UCSD-AML1 (cell line): ENCODE measurements around the gene FZR1.
"Not testable (repeated sequence)": the region's sequence is repeated elsewhere in the genome, so short reads cannot be mapped to it uniquely, and the experiment has no call there.

Experiments
- DNase-seq: peaks from one replicate; lab custom pipeline; 2025; ENCODE audit not compliant: unreplicated experiment; lab: John Stamatoyannopoulos, UW

The FZR1 gene

DNA sequence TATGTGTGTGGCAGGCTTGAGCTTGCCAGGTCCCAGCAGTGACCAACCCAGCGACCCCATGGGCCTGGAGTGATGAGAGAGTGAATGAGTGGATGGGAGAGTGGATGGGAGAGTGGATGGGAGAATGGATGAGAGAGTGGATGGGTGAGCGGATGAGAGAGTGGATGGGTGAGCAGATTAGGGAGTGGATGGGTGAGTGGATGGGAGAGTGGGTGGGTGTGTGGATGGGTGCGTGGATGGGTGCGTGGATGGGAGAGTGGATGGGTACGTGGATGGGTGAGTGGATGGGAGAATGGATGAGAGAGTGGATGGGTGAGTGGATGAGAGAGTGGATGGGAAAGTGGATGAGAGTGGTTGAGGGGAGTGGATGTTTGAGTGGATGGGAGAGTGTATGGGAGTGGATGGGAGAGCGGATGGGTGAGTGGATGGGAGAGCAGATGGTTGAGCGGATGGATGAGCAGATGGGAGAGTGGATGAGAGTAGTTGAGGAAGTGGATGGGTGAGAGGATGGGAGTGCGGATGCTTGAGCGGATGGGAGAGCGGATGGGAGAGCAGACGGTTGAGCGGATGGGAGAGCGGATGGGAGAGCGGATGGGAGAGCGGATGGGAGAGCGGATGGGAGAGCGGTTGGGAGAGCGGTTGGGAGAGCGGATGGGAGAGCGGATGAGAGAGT, 22.6 kb downstream of the FZR1 start:
- DNase-seq: no peak

DNA sequence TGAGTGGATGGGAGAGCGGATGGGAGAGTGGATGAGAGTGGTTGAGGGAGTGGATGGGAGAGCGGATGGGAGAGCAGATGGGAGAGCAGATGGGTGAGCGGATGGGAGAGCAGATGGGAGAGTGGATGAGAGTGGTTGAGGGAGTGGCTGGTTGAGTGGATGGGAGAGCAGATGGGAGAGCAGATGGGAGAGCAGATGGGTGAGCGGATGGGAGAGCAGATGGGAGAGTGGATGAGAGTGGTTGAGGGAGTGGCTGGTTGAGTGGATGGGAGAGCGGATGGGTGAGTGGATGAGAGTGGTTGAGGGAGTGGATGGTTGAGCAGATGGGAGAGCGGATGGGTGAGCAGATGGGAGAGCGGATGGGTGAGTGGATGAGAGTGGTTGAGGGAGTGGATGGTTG, 23.2 kb downstream of the FZR1 start:
- not testable (repeated sequence) for DNase-seq

DNA sequence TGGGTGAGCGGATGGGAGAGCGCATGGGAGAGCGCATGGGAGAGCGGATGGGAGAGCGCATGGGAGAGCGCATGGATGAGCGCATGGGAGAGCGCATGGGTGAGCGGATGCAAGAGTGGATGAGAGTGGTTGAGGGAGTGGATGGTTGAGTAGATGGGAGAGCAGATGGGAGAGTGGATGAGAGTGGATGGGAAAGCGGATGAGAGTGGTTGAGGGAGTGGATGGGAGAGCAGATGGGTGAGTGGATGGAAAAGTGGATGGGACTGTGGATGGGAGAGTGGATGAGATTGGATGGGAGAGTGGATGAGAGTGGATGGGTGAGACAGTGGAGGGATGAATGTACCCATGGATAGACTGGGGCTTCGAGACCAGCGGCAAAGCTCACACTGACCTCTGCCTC, 24.3 kb downstream of the FZR1 start:
- DNase-seq: no peak

DNA sequence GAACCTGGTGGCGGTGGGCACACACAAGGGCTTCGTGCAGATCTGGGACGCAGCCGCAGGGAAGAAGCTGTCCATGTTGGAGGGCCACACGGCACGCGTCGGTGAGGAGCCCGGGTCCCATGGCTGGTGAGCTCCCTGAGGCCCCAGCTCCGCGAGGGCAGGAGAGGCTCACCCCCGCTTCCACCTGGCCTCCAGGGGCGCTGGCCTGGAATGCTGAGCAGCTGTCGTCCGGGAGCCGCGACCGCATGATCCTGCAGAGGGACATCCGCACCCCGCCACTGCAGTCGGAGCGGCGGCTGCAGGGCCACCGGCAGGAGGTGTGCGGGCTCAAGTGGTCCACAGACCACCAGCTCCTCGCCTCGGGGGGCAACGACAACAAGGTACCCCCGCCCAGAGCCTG, 25.6 kb downstream of the FZR1 start:
- DNase-seq: no peak

DNA sequence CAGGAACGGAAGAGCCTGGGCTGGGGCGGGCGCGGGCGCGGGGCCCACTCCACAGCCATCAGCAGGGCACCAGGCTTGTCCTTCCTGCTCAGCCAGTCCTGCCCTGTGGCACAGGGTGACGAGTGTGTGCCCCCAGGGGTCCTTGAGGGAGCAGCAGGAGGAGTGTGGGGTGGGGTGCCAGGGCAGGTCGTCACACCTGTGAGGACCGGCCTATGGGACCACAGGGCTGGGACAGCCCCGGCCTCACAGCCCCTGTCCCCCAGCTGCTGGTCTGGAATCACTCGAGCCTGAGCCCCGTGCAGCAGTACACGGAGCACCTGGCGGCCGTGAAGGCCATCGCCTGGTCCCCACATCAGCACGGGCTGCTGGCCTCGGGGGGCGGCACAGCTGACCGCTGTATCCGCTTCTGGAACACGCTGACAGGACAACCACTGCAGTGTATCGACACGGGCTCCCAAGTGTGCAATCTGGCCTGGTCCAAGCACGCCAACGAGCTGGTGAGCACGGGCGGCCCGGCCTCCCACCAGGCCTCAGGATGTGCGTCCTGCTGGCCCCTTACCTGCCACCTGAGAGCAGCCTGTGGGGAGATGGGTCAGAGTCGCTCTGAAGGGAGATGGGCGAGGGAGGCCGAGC, 26.2 kb downstream of the FZR1 start:
- no peak for DNase-seq

DNA sequence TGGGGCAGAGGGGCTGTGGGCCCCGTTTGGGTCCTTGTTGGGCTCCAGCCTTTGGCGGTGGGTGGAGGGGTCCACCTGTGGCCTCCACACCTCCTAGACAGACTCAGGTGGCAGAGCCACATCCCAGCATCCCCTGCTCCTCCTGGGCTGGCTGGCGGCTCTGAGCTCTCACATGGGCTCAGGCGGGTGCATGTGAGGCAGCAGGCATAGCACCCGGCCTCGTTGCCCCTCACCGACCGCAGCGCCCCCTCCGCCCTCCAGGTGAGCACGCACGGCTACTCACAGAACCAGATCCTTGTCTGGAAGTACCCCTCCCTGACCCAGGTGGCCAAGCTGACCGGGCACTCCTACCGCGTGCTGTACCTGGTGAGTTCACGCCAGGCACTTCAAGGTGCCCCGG, 26.9 kb downstream of the FZR1 start:
- no peak for DNase-seq

DNA sequence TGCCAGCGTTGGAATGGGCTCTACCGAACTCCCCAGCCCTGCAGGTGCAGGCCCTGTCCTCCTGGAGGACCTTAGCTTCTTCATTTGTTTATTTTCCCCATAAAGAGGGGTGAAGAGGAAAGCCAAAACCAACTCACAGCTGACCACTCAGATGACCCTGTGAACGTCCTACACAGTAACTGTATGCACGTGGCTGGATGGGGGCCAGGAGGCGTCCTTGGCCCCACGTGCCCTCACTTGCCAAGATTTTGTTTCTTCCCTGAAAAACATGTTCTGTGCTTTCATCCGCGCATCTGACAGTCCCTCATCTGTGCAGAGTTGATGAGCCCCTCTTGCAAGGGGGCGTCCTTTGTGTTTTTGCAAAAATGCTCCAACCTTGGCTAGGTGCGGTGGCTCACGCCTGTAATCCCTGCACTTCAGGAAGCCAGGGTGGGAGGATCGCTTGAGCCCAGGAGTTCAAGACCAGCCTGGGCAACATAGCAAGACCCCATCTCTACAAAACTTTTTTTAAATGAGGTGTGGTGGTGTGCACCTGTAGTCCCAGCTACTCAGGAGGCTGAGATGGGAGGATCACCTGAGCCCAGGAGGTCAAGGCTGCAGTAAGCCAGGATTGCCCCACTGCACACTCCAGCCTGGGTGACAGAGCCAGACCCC, 27.6 kb downstream of the FZR1 start:
- no peak for DNase-seq

DNA sequence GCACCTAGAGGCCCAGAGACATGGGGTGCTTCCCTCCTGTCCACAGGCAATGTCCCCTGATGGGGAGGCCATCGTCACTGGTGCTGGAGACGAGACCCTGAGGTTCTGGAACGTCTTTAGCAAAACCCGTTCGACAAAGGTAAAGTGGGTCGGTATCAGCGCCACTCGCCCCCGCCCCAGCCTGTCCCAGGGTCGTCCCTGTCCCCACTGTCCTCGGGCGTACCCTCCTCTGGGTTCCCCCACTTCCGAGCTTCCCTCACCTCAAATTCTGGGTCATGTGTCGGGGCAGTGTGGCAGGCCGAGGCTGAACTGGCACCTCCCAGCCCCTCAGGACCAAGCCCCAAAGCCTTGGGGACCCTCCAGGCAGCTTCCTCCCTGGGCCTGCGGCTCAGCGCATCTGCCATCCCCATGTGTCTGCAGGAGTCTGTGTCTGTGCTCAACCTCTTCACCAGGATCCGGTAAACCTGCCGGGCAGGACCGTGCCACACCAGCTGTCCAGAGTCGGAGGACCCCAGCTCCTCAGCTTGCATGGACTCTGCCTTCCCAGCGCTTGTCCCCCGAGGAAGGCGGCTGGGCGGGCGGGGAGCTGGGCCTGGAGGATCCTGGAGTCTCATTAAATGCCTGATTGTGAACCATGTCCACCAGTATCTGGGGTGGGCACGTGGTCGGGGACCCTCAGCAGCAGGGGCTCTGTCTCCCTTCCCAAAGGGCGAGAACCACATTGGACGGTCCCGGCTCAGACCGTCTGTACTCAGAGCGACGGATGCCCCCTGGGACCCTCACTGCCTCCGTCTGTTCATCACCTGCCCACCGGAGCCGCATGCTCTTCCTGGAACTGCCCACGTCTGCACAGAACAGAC, 28.5 kb downstream of the FZR1 start:
- no peak for DNase-seq

DNA sequence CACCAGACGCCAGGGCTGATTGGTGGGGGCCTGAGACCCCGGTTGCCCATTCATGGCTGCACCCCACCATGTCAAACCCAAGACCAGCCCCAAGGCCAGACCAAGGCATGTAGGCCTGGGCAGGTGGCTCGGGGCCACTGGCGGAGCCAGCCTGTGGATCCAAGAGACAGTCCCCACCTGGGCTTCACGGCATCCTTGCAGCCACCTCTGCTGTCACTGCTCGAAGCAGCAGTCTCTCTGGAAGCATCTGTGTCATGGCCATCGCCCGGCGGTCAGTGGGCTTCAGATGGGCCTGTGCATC, 29.1 kb downstream of the FZR1 start:
- no peak for DNase-seq

DNA sequence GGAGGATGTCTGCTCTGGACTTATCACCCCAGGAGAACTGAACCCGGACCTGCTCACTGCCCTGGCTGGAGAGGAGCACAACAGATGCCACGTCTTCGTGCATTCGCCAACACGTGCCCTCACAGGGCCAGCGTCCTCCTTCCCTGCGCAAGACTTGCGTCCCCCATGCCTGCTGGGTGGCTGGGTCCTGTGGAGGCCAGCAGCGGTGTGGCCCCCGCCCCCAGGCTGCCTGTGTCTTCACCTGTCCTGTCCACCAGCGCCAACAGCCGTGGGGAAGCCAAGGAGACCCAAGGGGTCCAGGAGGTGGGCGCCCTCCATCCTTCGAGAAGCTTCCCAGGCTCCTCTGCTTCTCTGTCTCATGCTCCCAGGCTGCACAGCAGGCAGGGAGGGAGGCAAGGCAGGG, 29.5 kb downstream of the FZR1 start:
- DNase-seq: no peak

DNA sequence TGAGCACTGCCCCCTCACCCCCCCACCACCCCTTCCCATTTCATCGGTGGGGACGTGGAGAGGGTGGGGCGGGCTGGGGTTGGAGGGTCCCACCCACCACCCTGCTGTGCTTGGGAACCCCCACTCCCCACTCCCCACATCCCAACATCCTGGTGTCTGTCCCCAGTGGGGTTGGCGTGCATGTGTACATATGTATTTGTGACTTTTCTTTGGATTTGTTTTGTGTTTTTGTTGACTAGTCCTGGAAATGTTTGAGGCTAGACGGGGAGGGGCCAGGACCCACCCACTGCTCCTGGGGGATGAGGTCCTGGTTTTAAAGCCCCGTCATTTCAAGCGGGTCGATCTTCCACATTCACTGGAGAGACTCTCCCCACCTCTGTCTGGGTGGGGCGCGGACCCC, 29.9 kb downstream of the FZR1 start:
- DNase-seq: no peak

DNA sequence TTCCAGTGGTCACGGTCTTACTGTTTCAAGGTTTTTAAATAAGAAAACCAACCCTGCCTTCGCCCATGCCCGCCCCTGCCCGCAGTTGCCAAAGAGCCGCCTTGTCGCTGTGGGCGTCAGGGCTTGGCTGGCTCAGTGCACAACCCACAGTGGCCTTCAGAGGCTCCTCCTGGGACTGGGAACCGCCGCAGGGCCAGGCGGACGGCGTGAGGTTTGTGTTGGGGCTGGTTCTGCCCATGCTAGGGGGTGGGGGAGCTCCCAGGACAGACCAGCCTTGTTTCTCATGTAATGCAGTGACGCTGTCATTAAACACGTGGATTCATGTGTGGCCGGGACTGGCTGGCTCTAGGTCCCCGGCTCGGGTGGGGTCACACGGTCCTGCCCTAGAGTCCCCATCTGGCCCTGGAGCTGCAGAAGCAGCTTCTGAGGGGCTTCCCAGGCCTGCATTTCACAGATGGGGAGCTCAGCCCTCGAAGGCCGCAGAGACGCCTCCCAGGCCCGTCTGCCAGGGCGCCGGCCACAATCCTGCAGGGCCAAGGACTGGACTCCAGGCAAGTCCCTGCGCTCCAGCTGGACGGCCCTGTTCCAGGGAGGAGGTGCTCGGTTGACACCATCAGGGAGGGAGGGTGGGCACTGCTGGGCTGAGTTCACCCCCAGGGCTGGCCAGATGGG, 30.5 kb downstream of the FZR1 start:
- DNase-seq: no peak

DNA sequence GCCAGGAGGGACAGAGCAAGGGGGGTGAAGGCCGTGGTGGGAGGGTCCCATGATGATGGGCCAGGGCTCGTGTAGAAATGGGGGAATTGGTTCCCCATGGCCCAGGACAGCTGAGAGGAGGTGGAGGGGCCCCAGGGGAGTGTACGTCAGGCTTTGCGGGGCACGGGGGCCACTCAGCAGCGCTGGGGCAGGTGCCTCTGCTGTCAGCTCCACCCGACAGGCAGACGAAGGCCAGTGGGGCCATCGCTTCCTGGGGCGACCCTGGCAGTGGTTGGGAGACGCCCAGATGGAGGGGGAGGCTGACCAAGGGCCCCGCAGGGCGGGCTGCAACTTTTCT, 31.0 kb downstream of the FZR1 start:
- no peak for DNase-seq

DNA sequence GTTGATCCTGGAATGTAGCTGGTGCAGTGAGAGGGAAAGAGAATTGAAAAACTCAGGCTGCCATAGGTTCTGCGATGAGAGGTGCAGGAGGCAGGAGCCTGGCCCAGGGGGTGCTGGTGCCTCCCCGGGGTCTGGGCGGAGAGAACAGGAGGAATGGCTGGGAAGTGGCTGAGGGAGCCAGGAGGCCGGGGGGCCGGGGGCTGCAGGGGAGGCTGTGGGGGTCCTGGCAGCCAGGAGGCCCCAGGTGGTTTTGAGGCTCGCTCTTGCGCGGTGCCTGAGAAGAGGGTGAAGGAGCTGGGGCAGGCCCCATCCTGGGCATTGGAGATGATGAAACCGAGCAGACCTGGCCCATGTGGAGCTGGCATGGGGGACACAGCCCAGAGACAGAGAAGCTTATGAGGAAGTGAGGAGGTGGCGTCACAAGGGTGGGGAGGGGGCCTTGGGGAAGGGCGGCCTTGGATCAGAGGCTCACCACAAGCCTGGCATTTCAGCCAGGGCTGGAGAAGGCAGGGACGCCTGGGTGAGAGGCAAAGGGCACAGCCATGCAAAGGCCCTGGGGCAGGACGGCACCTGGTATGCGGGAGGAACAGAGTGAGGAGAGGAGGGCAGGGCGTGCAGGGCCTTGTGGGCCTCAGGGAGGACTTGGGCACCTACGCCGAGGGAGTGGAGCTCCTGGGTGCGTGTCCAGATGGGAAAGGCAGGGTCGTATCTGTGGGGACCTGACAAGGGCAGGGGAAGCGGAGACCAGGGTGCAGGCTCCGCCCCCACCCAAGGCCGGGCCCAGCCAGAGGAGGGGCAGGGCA, 31.5 kb downstream of the FZR1 start:
- DNase-seq: no peak

DNA sequence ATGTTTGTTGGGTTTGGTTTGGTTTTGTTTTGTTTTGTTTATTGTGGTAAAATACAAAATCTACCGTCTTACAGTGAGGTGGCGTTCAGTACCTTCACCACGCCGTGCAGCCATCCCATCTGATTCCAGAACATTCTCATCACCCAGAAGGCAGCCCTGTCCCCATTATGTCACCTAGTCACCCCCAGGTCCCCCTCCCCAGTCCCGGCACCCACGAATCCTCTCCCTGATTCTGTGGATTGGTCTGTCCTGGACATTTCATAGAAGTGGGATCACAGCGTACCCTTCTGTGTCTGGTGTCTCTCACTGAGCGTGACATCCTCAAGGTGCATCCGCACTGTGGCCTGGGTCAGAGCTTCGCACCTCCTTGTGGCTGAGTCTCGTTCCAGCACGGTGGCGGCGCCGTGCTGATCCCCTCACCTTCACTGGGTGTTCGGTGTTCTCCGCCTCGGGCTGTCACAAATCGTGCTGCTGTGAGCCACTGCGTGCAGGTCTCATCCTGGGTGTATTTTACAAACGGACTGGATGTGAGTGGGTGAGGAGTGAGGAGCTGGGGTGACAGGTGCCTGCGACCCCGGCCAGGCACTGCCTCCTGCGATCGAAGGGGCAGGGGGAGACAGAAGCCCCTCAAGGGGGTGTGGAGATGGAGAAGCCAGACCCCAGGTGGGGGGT, 32.3 kb downstream of the FZR1 start:
- no peak for DNase-seq

DNA sequence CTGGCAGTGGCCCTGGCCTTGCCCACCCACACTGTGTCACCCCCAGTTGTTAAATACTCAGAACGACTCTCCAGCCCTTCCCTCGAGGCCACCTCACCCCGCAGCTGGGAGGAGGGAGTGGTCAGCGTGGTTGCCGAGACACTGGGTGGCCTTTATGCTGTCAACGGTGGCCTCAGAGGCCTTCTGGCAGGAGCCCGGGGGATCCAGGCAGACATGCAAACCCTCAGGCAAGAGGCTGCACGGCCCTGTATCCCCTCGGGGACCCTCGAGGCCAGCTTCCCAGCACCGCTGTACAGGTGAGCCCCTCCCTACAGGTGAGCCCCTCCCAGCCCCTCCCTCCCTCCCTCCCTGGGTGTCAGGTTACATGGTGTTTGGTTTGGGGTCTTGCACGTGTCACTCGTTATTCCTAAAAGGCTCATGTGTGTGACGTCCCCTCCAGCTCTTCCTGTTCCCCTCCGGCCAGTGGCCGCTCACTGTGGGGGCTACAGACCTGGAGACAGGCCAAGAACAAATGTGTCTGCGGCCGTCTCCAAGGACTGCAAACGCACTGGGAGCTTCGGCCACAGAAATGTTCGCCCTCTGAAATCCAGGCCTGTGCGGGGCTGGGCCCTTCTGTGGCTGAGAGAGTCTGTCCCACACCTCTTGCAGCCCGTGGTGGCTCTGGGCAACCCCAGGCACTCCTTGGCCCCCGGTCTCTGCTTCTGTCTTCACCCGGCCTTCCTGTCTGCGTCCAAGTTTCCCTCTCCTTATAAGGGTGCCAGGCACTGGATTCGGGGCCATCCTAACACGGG, 33.0 kb downstream of the FZR1 start, which contains the start of gene TEKTIP1:
Gene TEKTIP1, plus strand, starts transcription at position 210 of the 791 bp plus-strand sequence. Its CDS starts 4 bp downstream, at position 214.
- no peak for DNase-seq

DNA sequence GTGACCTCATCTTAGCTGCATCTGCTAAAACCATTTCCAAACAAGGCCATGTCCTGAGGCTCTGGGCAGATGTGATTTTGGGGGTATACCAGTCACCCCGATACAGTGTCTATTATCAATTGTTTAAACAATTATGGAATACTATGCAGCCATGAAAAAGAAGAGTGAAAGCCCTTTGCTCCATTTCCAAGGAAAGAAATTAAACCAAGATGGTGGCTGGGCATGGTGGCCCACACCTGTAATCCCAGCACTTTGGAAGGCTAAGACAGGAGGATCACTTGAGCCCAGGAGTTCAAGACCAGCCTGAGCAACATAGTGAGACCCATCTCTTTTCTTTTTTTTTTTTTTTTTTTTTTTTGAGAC, 33.6 kb downstream of the FZR1 start:
- DNase-seq: no peak

DNA sequence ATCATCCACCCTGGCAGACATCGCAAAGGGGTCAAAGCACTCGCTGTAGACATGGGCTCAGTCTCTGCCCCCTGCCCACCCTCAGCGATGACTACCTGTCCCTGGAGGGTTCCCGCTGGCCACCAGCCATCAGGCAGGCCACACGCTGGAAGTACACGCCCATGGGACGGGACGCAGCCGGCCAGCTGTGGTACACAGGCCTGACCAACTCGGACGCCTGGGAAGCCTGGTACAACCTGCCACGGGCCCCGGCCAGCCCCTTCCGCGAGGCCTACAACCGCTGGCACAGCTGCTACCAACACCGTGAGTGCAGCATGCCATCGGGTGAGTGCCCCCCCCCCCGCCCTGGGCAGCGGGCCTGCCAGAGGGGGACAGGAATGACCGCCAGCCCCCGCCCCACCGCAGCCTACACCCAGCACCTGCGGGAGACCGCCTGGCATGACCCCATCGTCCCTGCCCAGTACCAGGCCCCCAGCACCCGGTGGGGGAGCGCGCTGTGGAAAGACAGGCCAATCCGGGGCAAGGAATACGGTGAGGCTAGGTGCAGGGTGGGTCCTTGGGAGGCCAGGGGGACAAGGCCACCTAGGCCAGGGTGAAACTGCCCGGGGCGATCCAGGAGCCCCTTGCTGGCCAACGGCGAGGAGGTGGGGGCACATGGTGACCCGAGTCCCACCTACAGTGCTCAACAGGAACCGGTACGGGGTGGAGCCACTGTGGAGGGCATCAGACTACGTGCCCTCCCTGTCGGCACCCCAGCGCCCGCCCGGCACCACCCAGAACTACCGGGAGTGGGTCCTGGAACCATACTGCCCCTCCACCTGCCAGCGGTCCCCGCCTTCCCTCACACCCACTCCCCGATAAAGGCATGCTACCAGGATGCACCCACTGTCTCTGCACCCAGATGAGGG, 37.3 kb downstream of the FZR1 start:
- DNase-seq: no peak
